ENCODE data around the gene JADE2. TPM values are rescaled to one million over a fixed set of nuclear protein-coding genes. Genes with fewer than 3 reads are reported as not detected.

Gene JADE2
- total RNA-seq, 2 experiments from 2014 or later, result 32.3 to 67.0 TPM

GRCh38 chr5:134530301-134531077 lies 5.0 kb downstream of the JADE2 start:
- Histone ChIP-seq H3K9me3 (ENCODE audit: low read length) (no peaks in the 10 kb centered on the region), H3K36me3 (ENCODE audit: insufficient read depth, low read length) (peaks cover 9% of the 10 kb centered on the region; the same call in 1 of the 2 replicates), H3K4me2 (ENCODE audit: low read length) (no peak overlapping the region), H3K27ac (ENCODE audit: low read depth, low read length, poor library complexity, severe bottlenecking) (no peak overlapping the region), H3K9me2 (ENCODE audit: insufficient read depth, low read length) (no peaks in the 10 kb centered on the region), H3K4me3 (ENCODE audit: low read depth, low read length, poor library complexity, severe bottlenecking) (no peak overlapping the region), H4K20me1 (ENCODE audit: insufficient read depth, low read length) (peaks cover 20% of the 10 kb centered on the region), H3K4me1 (ENCODE audit: insufficient read depth, low read length, poor library complexity, severe bottlenecking) (peaks cover 20% of the 10 kb centered on the region), H2AFZ (ENCODE audit: low read length) (no peak overlapping the region), H3K79me2 (ENCODE audit: insufficient read depth, low read depth, low read length) (peaks cover 49% of the 10 kb centered on the region)
- DNase-seq (ENCODE audit: low spot score), result no peak
- POLR2A ChIA-PET, result interaction anchor here (0.6 to 1.1 kb wide), 5 partner anchors 10 to 701 kb away, joined by 3 to 5 read pairs (median 4); no protein-coding TSS in a partner anchor
- TF ChIP-seq CTCF (conservative IDR thresholded peaks at IDR 0.05; ENCODE audit: low read length) (no peak), EZH2phosphoT487 (IDR thresholded peaks at IDR 0.05; ENCODE audit: borderline replicate concordance, low read depth, low read length) (no peak)
- CTCF ChIA-PET (ENCODE audit: unreplicated experiment), result interaction anchor here (2.0 kb wide), 1 partner anchor 13 kb away, joined by 6 read pairs; no protein-coding TSS in a partner anchor
- BruUV-seq (replicated peaks), result no TSS peak
- intact Hi-C loops (cut with micrococcal nuclease; ENCODE audit: unreplicated experiment), result no loop called here

- Histone ChIP-seq H3K27ac (ENCODE audit: low read depth, low read length, poor library complexity, severe bottlenecking) (no peak overlapping the region), H3K4me2 (ENCODE audit: low read length) (no peak overlapping the region), H3K9me2 (ENCODE audit: insufficient read depth, low read length) (no peaks in the 10 kb centered on the region), H3K9me3 (ENCODE audit: low read length) (no peaks in the 10 kb centered on the region), H3K79me2 (ENCODE audit: insufficient read depth, low read depth, low read length) (peaks cover 43% of the 10 kb centered on the region), H3K36me3 (ENCODE audit: insufficient read depth, low read length) (peaks cover 33% of the 10 kb centered on the region), H3K4me3 (ENCODE audit: low read depth, low read length, poor library complexity, severe bottlenecking) (no peak overlapping the region), H2AFZ (ENCODE audit: low read length) (no peak overlapping the region), H3K4me1 (ENCODE audit: insufficient read depth, low read length, poor library complexity, severe bottlenecking) (peaks cover 20% of the 10 kb centered on the region), H4K20me1 (ENCODE audit: insufficient read depth, low read length) (peaks cover 15% of the 10 kb centered on the region)
- ChIA-PET POLR2A (interaction anchor here (0.7 to 3.6 kb wide), 2 partner anchors 12 to 130 kb away, joined by 3 to 27 read pairs; no protein-coding TSS in a partner anchor), CTCF (ENCODE audit: unreplicated experiment) (no interaction called here)
- no peak for DNase-seq (ENCODE audit: low spot score)
- BruUV-seq (replicated peaks), result no TSS peak
- no peak for TF ChIP-seq EZH2phosphoT487 (IDR thresholded peaks at IDR 0.05; ENCODE audit: borderline replicate concordance, low read depth, low read length)
- no peak for TF ChIP-seq CTCF (conservative IDR thresholded peaks at IDR 0.05; ENCODE audit: low read length)
- intact Hi-C loops (cut with micrococcal nuclease; ENCODE audit: unreplicated experiment), result no loop called here
Measured at GRCh38 chr5:134533115-134533815, 7.8 kb downstream of the JADE2 start.

Measured in OCI-LY7 (cell line).